ENCODE measurements around the gene SPAG16.

SPAG16 gene

DNA sequence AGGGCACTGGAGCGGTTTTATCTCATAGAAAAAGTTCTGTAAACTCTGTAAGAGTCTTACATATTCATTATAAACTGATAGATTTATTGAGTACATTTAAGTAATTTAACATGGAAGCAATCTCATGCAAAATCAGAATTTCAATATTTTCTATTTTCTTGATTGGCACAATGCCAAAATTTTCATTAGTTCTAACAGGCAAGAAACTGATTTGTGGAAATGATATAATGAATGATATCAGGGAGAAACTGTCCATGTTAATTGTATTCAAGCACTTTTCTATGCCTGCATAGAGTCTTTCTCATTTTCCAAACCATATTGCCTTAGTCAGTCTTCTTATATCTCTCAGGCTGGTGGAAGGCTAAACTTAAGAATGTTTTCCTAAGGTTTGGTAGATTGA is 23.0 kb upstream of the SPAG16 start:
- peak; percentile 86 for TF ChIP-seq NFIC (IDR thresholded peaks at IDR 0.05)
- TF ChIP-seq, protein P1, sequence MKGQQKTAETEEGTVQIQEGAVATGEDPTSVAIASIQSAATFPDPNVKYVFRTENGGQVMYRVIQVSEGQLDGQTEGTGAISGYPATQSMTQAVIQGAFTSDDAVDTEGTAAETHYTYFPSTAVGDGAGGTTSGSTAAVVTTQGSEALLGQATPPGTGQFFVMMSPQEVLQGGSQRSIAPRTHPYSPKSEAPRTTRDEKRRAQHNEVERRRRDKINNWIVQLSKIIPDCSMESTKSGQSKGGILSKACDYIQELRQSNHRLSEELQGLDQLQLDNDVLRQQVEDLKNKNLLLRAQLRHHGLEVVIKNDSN (IDR thresholded peaks at IDR 0.05), result no peak

DNA sequence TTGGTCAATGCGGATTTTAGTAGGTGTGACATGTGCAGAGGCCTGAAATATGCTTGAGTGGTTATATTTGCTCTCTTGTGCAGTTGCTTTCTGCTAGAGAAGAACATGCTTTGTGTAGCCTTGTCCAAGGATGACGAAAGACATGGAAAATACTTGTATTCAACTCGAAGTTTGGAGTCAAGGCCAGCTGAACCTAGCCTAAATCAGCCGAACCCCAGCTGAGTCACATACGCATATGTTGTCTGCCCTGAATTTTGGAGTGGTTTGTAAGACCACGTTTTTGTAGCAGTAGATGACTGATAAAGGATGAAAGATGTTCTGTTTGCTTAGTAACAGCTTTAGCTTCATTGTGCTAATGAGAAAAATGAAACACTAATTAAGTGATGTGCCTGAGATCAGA is 22.5 kb upstream of the SPAG16 start:
- TF ChIP-seq TAF1 (IDR thresholded peaks at IDR 0.05; ENCODE audit: low read depth) (no peak), TEAD4 (IDR thresholded peaks at IDR 0.05) (no peak), YY1 (IDR thresholded peaks at IDR 0.05; ENCODE audit: low read depth) (no peak), NFIC (IDR thresholded peaks at IDR 0.05) (no peak), FOXM1 (IDR thresholded peaks at IDR 0.05; ENCODE audit: borderline replicate concordance, low read depth) (no peak), RAD21 (IDR thresholded peaks at IDR 0.05; ENCODE audit: low read depth) (no peak), EGR1 (IDR thresholded peaks at IDR 0.05) (no peak), CREB1 (IDR thresholded peaks at IDR 0.05; ENCODE audit: low read depth) (no peak), ZBTB7A (IDR thresholded peaks at IDR 0.05; ENCODE audit: low read depth) (no peak)
- TF ChIP-seq, protein P2, sequence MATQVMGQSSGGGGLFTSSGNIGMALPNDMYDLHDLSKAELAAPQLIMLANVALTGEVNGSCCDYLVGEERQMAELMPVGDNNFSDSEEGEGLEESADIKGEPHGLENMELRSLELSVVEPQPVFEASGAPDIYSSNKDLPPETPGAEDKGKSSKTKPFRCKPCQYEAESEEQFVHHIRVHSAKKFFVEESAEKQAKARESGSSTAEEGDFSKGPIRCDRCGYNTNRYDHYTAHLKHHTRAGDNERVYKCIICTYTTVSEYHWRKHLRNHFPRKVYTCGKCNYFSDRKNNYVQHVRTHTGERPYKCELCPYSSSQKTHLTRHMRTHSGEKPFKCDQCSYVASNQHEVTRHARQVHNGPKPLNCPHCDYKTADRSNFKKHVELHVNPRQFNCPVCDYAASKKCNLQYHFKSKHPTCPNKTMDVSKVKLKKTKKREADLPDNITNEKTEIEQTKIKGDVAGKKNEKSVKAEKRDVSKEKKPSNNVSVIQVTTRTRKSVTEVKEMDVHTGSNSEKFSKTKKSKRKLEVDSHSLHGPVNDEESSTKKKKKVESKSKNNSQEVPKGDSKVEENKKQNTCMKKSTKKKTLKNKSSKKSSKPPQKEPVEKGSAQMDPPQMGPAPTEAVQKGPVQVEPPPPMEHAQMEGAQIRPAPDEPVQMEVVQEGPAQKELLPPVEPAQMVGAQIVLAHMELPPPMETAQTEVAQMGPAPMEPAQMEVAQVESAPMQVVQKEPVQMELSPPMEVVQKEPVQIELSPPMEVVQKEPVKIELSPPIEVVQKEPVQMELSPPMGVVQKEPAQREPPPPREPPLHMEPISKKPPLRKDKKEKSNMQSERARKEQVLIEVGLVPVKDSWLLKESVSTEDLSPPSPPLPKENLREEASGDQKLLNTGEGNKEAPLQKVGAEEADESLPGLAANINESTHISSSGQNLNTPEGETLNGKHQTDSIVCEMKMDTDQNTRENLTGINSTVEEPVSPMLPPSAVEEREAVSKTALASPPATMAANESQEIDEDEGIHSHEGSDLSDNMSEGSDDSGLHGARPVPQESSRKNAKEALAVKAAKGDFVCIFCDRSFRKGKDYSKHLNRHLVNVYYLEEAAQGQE (IDR thresholded peaks at IDR 0.05; ENCODE audit: low read depth), result no peak
- TF ChIP-seq, protein P3, sequence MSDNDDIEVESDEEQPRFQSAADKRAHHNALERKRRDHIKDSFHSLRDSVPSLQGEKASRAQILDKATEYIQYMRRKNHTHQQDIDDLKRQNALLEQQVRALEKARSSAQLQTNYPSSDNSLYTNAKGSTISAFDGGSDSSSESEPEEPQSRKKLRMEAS (IDR thresholded peaks at IDR 0.05), result no peak

DNA sequence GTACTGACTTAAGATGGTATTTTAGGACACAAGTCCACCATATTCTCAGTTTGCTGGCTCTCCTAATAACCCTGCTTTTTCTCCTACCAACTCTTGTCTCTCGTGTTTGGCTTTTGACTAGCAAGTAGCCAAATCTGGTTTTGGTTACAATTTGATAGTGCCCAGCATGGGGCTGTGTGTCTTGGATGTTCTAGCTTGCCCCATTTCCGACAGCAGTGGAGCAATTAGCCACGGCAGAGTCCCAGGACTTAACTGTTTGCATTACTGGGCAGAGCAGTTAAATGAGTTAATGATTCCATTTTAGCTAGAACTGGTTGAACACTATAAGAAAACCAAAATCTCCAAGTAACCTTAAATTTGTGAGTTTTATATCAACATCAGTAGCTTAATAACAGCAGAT is 18.6 kb upstream of the SPAG16 start:
- TF ChIP-seq, protein P1 (IDR thresholded peaks at IDR 0.05), result no peak
- TF ChIP-seq EP300 (IDR thresholded peaks at IDR 0.05; ENCODE audit: borderline replicate concordance), result no peak
- TF ChIP-seq, protein P2 (IDR thresholded peaks at IDR 0.05; ENCODE audit: low read depth), result no peak
- TF ChIP-seq NFIC (IDR thresholded peaks at IDR 0.05), result no peak
- TF ChIP-seq YY1 (IDR thresholded peaks at IDR 0.05; ENCODE audit: low read depth), result no peak
- TF ChIP-seq EGR1 (IDR thresholded peaks at IDR 0.05), result no peak
- TF ChIP-seq RAD21 (IDR thresholded peaks at IDR 0.05; ENCODE audit: low read depth), result no peak
- TF ChIP-seq, protein P3 (IDR thresholded peaks at IDR 0.05), result no peak
- TF ChIP-seq CEBPB (IDR thresholded peaks at IDR 0.05), result no peak
- no peak for TF ChIP-seq FOXM1 (IDR thresholded peaks at IDR 0.05; ENCODE audit: borderline replicate concordance, low read depth)
- TF ChIP-seq TCF12 (IDR thresholded peaks at IDR 0.05; ENCODE audit: low read depth), result no peak
- no peak for TF ChIP-seq ZBTB7A (IDR thresholded peaks at IDR 0.05; ENCODE audit: low read depth)
- TF ChIP-seq TAF1 (IDR thresholded peaks at IDR 0.05; ENCODE audit: low read depth), result no peak
- TF ChIP-seq CREB1 (IDR thresholded peaks at IDR 0.05; ENCODE audit: low read depth), result no peak
- no peak for TF ChIP-seq TEAD4 (IDR thresholded peaks at IDR 0.05)

DNA sequence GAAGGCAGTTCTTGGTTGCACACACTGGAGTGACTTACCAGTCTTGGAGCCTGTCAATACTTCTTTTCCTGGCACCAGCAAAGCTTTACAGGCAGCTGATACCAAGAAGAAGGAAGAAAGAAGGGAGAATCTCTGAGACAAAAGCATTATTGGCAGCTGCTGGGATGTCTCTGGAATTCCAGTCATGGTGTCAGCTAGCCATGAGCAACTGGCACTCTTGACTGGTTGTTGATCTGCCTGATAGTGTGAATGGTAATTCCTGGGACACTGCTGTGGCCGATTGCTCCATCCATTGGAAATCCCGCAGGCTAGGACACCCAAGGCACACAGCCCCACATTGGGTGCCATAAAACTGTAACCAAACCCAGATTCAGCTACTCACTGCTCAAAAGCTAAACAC is 17.8 kb upstream of the SPAG16 start:
- no peak for TF ChIP-seq EGR1 (IDR thresholded peaks at IDR 0.05)
- no peak for TF ChIP-seq NFIC (IDR thresholded peaks at IDR 0.05)
- TF ChIP-seq EP300 (IDR thresholded peaks at IDR 0.05; ENCODE audit: borderline replicate concordance), result no peak
- TF ChIP-seq TCF12 (IDR thresholded peaks at IDR 0.05; ENCODE audit: low read depth), result no peak
- TF ChIP-seq CREB1 (IDR thresholded peaks at IDR 0.05; ENCODE audit: low read depth), result no peak
- no peak for TF ChIP-seq FOXM1 (IDR thresholded peaks at IDR 0.05; ENCODE audit: borderline replicate concordance, low read depth)
- TF ChIP-seq YY1 (IDR thresholded peaks at IDR 0.05; ENCODE audit: low read depth), result no peak
- no peak for TF ChIP-seq ZBTB7A (IDR thresholded peaks at IDR 0.05; ENCODE audit: low read depth)
- no peak for TF ChIP-seq TAF1 (IDR thresholded peaks at IDR 0.05; ENCODE audit: low read depth)
- no peak for TF ChIP-seq RAD21 (IDR thresholded peaks at IDR 0.05; ENCODE audit: low read depth)
- TF ChIP-seq, protein P1 (IDR thresholded peaks at IDR 0.05), result no peak
- TF ChIP-seq, protein P3 (IDR thresholded peaks at IDR 0.05), result no peak
- no peak for TF ChIP-seq TEAD4 (IDR thresholded peaks at IDR 0.05)
- TF ChIP-seq, protein P2 (IDR thresholded peaks at IDR 0.05; ENCODE audit: low read depth), result no peak
- TF ChIP-seq CEBPB (IDR thresholded peaks at IDR 0.05), result no peak

All from Ishikawa (cell line).